OCI-LY7 (cell line): ENCODE measurements around the gene MESD.

Experiments
- EZH2phosphoT487 ChIP-seq: fragments of 200-600 bp; sonication (generic); IDR thresholded peaks from 2 replicates; pipeline ENCODE4 v1.6.1; 2018; ENCODE audit warnings: low read depth, borderline replicate concordance, mild to moderate bottlenecking, mixed run types, antibody characterized with exemption, low read length, moderate library complexity, mixed read lengths
- TF ChIP-seq, protein P1 (sequence below): fragments of 200-600 bp; sonication (generic); conservative IDR thresholded peaks from 2 replicates; pipeline ENCODE4 v1.5.1; 2014; ENCODE audit warnings: mild to moderate bottlenecking, antibody characterized with exemption, low read length, moderate library complexity, mixed read lengths

DNA sequence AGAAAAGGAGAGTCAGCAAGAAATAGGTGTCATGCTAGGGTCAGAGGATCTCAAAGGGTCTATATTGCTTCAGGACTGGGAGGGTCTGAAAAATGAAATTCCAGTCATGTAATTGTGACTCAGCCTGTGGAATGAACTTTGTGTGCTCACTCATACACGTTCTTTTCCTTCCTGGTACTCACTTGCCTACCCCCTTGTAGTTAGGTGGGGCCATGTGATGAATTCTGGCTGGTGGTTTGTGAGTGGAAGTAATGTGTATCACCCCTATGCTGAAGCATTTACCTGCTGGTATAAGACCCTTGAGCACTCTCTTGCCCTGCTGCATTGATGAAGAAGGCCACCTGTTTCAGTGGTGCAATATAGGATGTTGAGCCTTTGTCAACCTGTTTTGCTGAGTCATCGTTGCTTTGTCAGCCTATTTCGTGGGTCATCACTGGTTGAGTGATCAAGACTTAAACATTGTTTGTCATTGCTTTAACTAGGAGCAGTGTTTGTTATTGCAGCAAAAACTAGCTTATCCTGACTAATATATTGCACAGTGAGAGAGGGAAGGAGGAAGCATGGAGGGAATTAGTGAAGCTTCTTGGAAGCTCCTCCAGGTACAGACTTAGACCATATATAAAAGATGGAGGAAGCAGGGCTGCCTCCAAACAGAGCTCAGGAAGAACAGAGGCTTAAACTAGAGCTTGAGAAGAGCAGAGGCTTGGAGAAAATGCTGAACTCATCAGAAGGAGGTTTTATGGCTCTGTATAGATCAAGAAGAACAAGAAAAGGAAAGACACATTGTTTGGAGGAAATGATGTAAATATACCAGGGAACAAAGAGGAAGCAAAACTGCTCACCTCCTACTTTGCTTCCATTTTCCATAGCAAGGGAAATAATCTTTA lies 40.0 kb upstream of the MESD start:
- TF ChIP-seq, protein P1, sequence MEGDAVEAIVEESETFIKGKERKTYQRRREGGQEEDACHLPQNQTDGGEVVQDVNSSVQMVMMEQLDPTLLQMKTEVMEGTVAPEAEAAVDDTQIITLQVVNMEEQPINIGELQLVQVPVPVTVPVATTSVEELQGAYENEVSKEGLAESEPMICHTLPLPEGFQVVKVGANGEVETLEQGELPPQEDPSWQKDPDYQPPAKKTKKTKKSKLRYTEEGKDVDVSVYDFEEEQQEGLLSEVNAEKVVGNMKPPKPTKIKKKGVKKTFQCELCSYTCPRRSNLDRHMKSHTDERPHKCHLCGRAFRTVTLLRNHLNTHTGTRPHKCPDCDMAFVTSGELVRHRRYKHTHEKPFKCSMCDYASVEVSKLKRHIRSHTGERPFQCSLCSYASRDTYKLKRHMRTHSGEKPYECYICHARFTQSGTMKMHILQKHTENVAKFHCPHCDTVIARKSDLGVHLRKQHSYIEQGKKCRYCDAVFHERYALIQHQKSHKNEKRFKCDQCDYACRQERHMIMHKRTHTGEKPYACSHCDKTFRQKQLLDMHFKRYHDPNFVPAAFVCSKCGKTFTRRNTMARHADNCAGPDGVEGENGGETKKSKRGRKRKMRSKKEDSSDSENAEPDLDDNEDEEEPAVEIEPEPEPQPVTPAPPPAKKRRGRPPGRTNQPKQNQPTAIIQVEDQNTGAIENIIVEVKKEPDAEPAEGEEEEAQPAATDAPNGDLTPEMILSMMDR = no peak
- no peak for TF ChIP-seq EZH2phosphoT487
